DMS 273 (cell line): Measurements from ENCODE around the gene TGFB1I1.
"Not testable (repeated sequence)": the region's sequence is repeated elsewhere in the genome, so short reads cannot be mapped to it uniquely, and the experiment has no call there.

ENCODE experiments used
- DNase-seq: peaks from one replicate; lab custom pipeline; 2025; ENCODE audit not compliant: unreplicated experiment; lab: John Stamatoyannopoulos, UW

Gene TGFB1I1

GRCh38 chr16:31487071-31487719 is 15.2 kb downstream of the TGFB1I1 start:
- no peak for DNase-seq

GRCh38 chr16:31487720-31488467 is 15.9 kb downstream of the TGFB1I1 start:
- DNase-seq, result peak; percentile 78

GRCh38 chr16:31488468-31489297 is 16.7 kb downstream of the TGFB1I1 start:
- peak; percentile 42 for DNase-seq

GRCh38 chr16:31489298-31489564 is 17.3 kb downstream of the TGFB1I1 start:
- DNase-seq, result no peak

- DNase-seq, result no peak
Observed at GRCh38 chr16:31489616-31490584, 17.9 kb downstream of the TGFB1I1 start.

- DNase-seq, result no peak
Observed at GRCh38 chr16:31491778-31492418, 19.9 kb downstream of the TGFB1I1 start.

GRCh38 chr16:31493506-31494125 is 21.7 kb downstream of the TGFB1I1 start:
- no peak for DNase-seq

- no peak for DNase-seq
Observed at GRCh38 chr16:31496670-31497069, 24.7 kb downstream of the TGFB1I1 start.

GRCh38 chr16:31498493-31498892 is 26.5 kb downstream of the TGFB1I1 start:
- DNase-seq, result no peak

- DNase-seq, result no peak
Observed at GRCh38 chr16:31499928-31500327, 28.0 kb downstream of the TGFB1I1 start.

- DNase-seq, result no peak
Observed at GRCh38 chr16:31501226-31501965, 29.4 kb downstream of the TGFB1I1 start.

- no peak for DNase-seq
Observed at GRCh38 chr16:31501966-31502348, 30.0 kb downstream of the TGFB1I1 start.

GRCh38 chr16:31502981-31503380 is 31.0 kb downstream of the TGFB1I1 start:
- DNase-seq, result no peak

- not testable (repeated sequence) for DNase-seq
Observed at GRCh38 chr16:31503555-31503954, 31.6 kb downstream of the TGFB1I1 start.

GRCh38 chr16:31504159-31504558 is 32.2 kb downstream of the TGFB1I1 start:
- DNase-seq, result no peak

- DNase-seq, result no peak
Observed at GRCh38 chr16:31505483-31505882, 33.5 kb downstream of the TGFB1I1 start.

GRCh38 chr16:31507617-31507928 is 35.6 kb downstream of the TGFB1I1 start:
- no peak for DNase-seq

- DNase-seq, result peak; percentile 95
Observed at GRCh38 chr16:31507929-31508705, 36.2 kb downstream of the TGFB1I1 start, which contains the start of gene RUSF1. Gene RUSF1 (minus strand): TSS chr16:31508391. CDS start chr16:31508373, 18 bp downstream.
